B cell (primary cell): ENCODE measurements around the gene FOXM1. TPM values are rescaled to one million over a fixed set of nuclear protein-coding genes. Genes with fewer than 3 reads are reported as not detected.

Experiments
- ATAC-seq: fragments of 200-7000 bp; cut with Tn5 transposase; one replicate; pipeline ENCODE4 v1.10.0; 2021; ENCODE audit warnings: low read depth, mild to moderate bottlenecking, moderate number of reproducible peaks, moderate library complexity
- CTCF ChIA-PET: fragments of 350-600 bp; sonication (Branson Sonifier 250); formaldehyde crosslinking; loops from one replicate; lab custom pipeline; 2021; ENCODE audit warnings: antibody characterized with exemption, inconsistent platforms; lab: Charles Lee
- POLR2A ChIA-PET: fragments of 350-600 bp; sonication (Branson Sonifier 250); formaldehyde crosslinking; loops from one replicate; lab custom pipeline; 2021; ENCODE audit warnings: antibody characterized with exemption; lab: Charles Lee
- DNase-seq: peaks from one replicate; pipeline ENCODE4 v3.0.0; 2013
- H2AFZ ChIP-seq: 2 replicates; pipeline ENCODE4 v1.6.1; 2012; ENCODE audit warnings: mild to moderate bottlenecking, low read depth, low read length; ENCODE audit not compliant: insufficient read depth, poor library complexity, severe bottlenecking
- H3K27ac ChIP-seq, 2 donors: 1 replicate in 1 of 2; 2 replicates in 1 of 2; pipeline ENCODE4 v1.5.1; 2012 to 2013; ENCODE audit warnings: low read length in 2 of 2, mild to moderate bottlenecking in 2 of 2, moderate library complexity in 1 of 2
- H3K27me3 ChIP-seq, 4 experiments: fragments of 200-600 bp in 1 of 4; sonication (generic) in 1 of 4; replicated peaks in 1 of 4; 1 replicate in 2 of 4; 2 replicates in 2 of 4; pipeline versions ENCODE4 v1.6.1 to v1.7.0; 2013 to 2016; ENCODE audit warnings: low read length in 3 of 4, mild to moderate bottlenecking in 2 of 4, mixed read lengths in 1 of 4, moderate library complexity in 1 of 4; ENCODE audit not compliant: insufficient read depth in 4 of 4, control insufficient read depth in 3 of 4; ENCODE audit errors: control extremely low read depth in 1 of 4
- H3K36me3 ChIP-seq, 2 experiments: replicated peaks in 1 of 2; 1 replicate in 1 of 2; 2 replicates in 1 of 2; pipeline versions ENCODE4 v1.6.1 to v1.7.1; 2013; ENCODE audit warnings: low read length in 1 of 2; ENCODE audit not compliant: insufficient read depth in 2 of 2, control insufficient read depth in 1 of 2; ENCODE audit errors: control extremely low read depth in 1 of 2, extremely low read depth in 1 of 2
- H3K4me1 ChIP-seq, 2 donors: fragments of 200-600 bp in 1 of 2; sonication (generic) in 1 of 2; 1 replicate in 1 of 2; 2 replicates in 1 of 2; pipeline versions ENCODE4 v1.5.1 to v1.6.1; 2013 to 2017; ENCODE audit warnings: low read length in 2 of 2; ENCODE audit not compliant: control insufficient read depth in 2 of 2, insufficient read depth in 2 of 2
- H3K4me2 ChIP-seq: replicated peaks from 2 replicates; pipeline ENCODE3; 2012; ENCODE audit warnings: mild to moderate bottlenecking, low read depth, low read length; ENCODE audit not compliant: poor library complexity, severe bottlenecking
- H3K4me3 ChIP-seq, 5 experiments: fragments of 200-600 bp in 1 of 5; sonication (generic) in 1 of 5; 1 replicate in 3 of 5; 2 replicates in 2 of 5; pipeline versions ENCODE4 v1.5.1 to v1.7.0; 2011 to 2016; ENCODE audit warnings: low read length in 4 of 5, mild to moderate bottlenecking in 4 of 5, low read depth in 2 of 5, control low read depth in 1 of 5, moderate library complexity in 1 of 5; ENCODE audit not compliant: insufficient read depth in 1 of 5; ENCODE audit errors: control extremely low read depth in 1 of 5, extremely low read depth in 1 of 5
- H3K79me2 ChIP-seq: fragments of 200-600 bp; sonication (generic); one replicate; pipeline ENCODE4 v1.6.0; 2016; ENCODE audit warnings: low read length; ENCODE audit not compliant: control insufficient read depth, insufficient read depth
- H3K9ac ChIP-seq: fragments of 200-600 bp; sonication (generic); 2 replicates; pipeline ENCODE4 v1.6.1; 2017; ENCODE audit warnings: mild to moderate bottlenecking, low read length, moderate library complexity
- H3K9me3 ChIP-seq, 3 donors: one replicate each; pipeline versions ENCODE4 v1.6.1 to v1.7.1; 2013; ENCODE audit warnings: low read length in 2 of 3; ENCODE audit not compliant: control insufficient read depth in 2 of 3, insufficient read depth in 1 of 3; ENCODE audit errors: control extremely low read depth in 1 of 3
- H4K20me1 ChIP-seq: 2 replicates; pipeline ENCODE4 v1.6.0; 2012; ENCODE audit warnings: mild to moderate bottlenecking, low read length; ENCODE audit not compliant: insufficient read depth, control insufficient read depth, poor library complexity, severe bottlenecking
- H3K27ac Mint-ChIP-seq: one replicate; pipeline ENCODE4 v1.8.0; 2021; ENCODE audit warnings: mixed read lengths
- H3K27me3 Mint-ChIP-seq: one replicate; pipeline ENCODE4 v1.8.0; 2021; ENCODE audit warnings: mixed read lengths
- H3K4me1 Mint-ChIP-seq: one replicate; pipeline ENCODE4 v1.8.0; 2021; ENCODE audit warnings: mixed read lengths
- H3K4me3 Mint-ChIP-seq: one replicate; pipeline ENCODE4 v1.8.0; 2021; ENCODE audit warnings: mixed read lengths
- H3K9me3 Mint-ChIP-seq: one replicate; pipeline ENCODE4 v1.8.0; 2022; ENCODE audit warnings: mixed read lengths; ENCODE audit not compliant: insufficient read depth
- CTCF ChIP-seq: fragments of 200-600 bp; IDR thresholded peaks from one replicate; pipeline ENCODE4 v1.8.0; 2022; ENCODE audit warnings: antibody characterized with exemption, mild to moderate bottlenecking
- EZH2 ChIP-seq: IDR thresholded peaks from 2 replicates; pipeline ENCODE4 v1.6.1; 2012; ENCODE audit warnings: borderline replicate concordance, low read depth, mild to moderate bottlenecking, moderate library complexity, low read length; ENCODE audit not compliant: insufficient read depth, poor library complexity, severe bottlenecking
- WGBS: methylation state at CpG from one replicate; pipeline ENCODE4 v1.1.5; 2013; ENCODE audit warnings: missing lambda C conversion rate; ENCODE audit not compliant: insufficient coverage; 5-methylcytosine and 5-hydroxymethylcytosine counted together
- intact Hi-C: fragments of 100-400 bp; cut with micrococcal nuclease; formaldehyde crosslinking; loops from one replicate; pipeline ENCODE4 v1.10.0; 2022
- polyA plus RNA-seq: library from polyadenylated mRNA; depleted of rRNA; stranded (reverse); fragments of >200 nt; gene quantifications from 2 replicates; pipeline ENCODE4 v1.2.3, GENCODE V29; 2012
- total RNA-seq, 2 donors: library from RNA; stranded (reverse); fragments of 120-200 nt in 1 of 2; gene quantifications; 1 replicate in 1 of 2; 2 replicates in 1 of 2; pipeline versions ENCODE4 v1.2.3 to v1.2.4, GENCODE V29; 2013 to 2022

Gene FOXM1
- total and polyA plus RNA-seq, 2 donors (not counting 1 experiment from before 2014, with no cell fraction given), result 0.67 to 0.84 TPM

- H3K27ac ChIP-seq, result no peak overlapping the region
- no peaks in the 10 kb centered on the region for H3K27me3 Mint-ChIP-seq
These were observed 27.3 kb upstream of the FOXM1 start for GRCh38 chr12:2904260-2904659.

GRCh38 chr12:2902272-2902880 lies 25.4 kb upstream of the FOXM1 start:
- Histone ChIP-seq H2AFZ (no peak overlapping the region), H3K4me1 (no peaks in the 10 kb centered on the region), H3K27me3 (no peaks in the 10 kb centered on the region), H3K4me2 (no peak overlapping the region), H3K79me2 (peaks cover 5% of the 10 kb centered on the region), H4K20me1 (no peaks in the 10 kb centered on the region), H3K9me3 (no peaks in the 10 kb centered on the region), H3K9ac (no peak overlapping the region), H3K36me3 (no peaks in the 10 kb centered on the region), H3K27ac (no peak overlapping the region), H3K4me3 (no peak overlapping the region)
- WGBS, result 83% methylated on average over 2 of the region's 4 CpGs
- DNase-seq (no peak), ATAC-seq (no peak)
- Mint-ChIP-seq H3K4me1 (peaks cover 4% of the 10 kb centered on the region), H3K4me3 (no peak overlapping the region), H3K27ac (no peak overlapping the region), H3K9me3 (no peaks in the 10 kb centered on the region), H3K27me3 (no peaks in the 10 kb centered on the region)
- TF ChIP-seq EZH2 (no peak), CTCF (no peak)
- intact Hi-C loops, result no loop called here
- POLR2A ChIA-PET, result no interaction called here
- CTCF ChIA-PET, result no interaction called here

More at GRCh38 chr12:2904260-2904659, 27.3 kb upstream of the FOXM1 start:
- Histone ChIP-seq H3K4me2 (no peak overlapping the region), H3K4me1 (no peaks in the 10 kb centered on the region), H2AFZ (no peak overlapping the region), H3K36me3 (no peaks in the 10 kb centered on the region), H3K4me3 (no peak overlapping the region), H3K9me3 (no peaks in the 10 kb centered on the region), H3K9ac (no peak overlapping the region), H3K27me3 (no peaks in the 10 kb centered on the region), H4K20me1 (no peaks in the 10 kb centered on the region), H3K79me2 (peaks cover 5% of the 10 kb centered on the region)
- peaks cover 4% of the 10 kb centered on the region for H3K4me1 Mint-ChIP-seq
- intact Hi-C loops, result no loop called here
- no peak overlapping the region for H3K4me3 Mint-ChIP-seq
- ATAC-seq (no peak), DNase-seq (no peak)
- H3K9me3 Mint-ChIP-seq, result no peaks in the 10 kb centered on the region
- H3K27ac Mint-ChIP-seq, result no peak overlapping the region
- ChIA-PET POLR2A (no interaction called here), CTCF (no interaction called here)
- TF ChIP-seq EZH2 (no peak), CTCF (no peak)
- WGBS, result no CpG with 5 or more reads among the region's 2 CpGs
